ENCODE measurements around the gene ERBB3.
"Not testable (repeated sequence)": the region's sequence is repeated elsewhere in the genome, so short reads cannot be mapped to it uniquely, and the experiment has no call there.

ERBB3 gene

GRCh38 chr12:56062996-56063395 is 17.0 kb upstream of the ERBB3 start:
- Histone ChIP-seq H3K4me1 (ENCODE audit: control insufficient read depth, low read length) (peaks cover 3% of the 10 kb centered on the region; the same call in 1 of the 2 replicates), H3K4me3 (ENCODE audit: low read length) (no peak overlapping the region), H3K27ac (ENCODE audit: low read depth, low read length) (no peak overlapping the region), H3F3A (ENCODE audit: control insufficient read depth, insufficient read depth) (no peaks in the 10 kb centered on the region; the same call in 1 of the 2 replicates), H3K9me3 (ENCODE audit: control insufficient read depth, insufficient read depth, low read length) (no peaks in the 10 kb centered on the region), H3K9me2 (replicated peaks; ENCODE audit: control insufficient read depth, low read length) (no peaks in the 10 kb centered on the region), H3K4me2 (ENCODE audit: low read length) (no peak overlapping the region), H4K20me1 (ENCODE audit: control insufficient read depth, insufficient read depth, low read depth, low read length) (no peaks in the 10 kb centered on the region), H3K36me3 (ENCODE audit: control insufficient read depth, low read length) (no peaks in the 10 kb centered on the region), H3K79me2 (ENCODE audit: control insufficient read depth, low read length) (no peaks in the 10 kb centered on the region), H3K27me3 (ENCODE audit: control insufficient read depth, low read length) (no peaks in the 10 kb centered on the region)
- TF ChIP-seq CTCF (IDR thresholded peaks at IDR 0.05; ENCODE audit: low read depth, low read length, poor library complexity, severe bottlenecking) = no peak
- no peak for TF ChIP-seq EZH2phosphoT487 (IDR thresholded peaks at IDR 0.05; ENCODE audit: borderline replicate concordance, low read length)

GRCh38 chr12:56071648-56072047 is 8.3 kb upstream of the ERBB3 start:
- H3K36me3 ChIP-seq (ENCODE audit: control insufficient read depth, low read length) = no peaks in the 10 kb centered on the region
- TF ChIP-seq CTCF (IDR thresholded peaks at IDR 0.05; ENCODE audit: low read depth, low read length, poor library complexity, severe bottlenecking) (no peak), EZH2phosphoT487 (IDR thresholded peaks at IDR 0.05; ENCODE audit: borderline replicate concordance, low read length) (no peak)
- H3K4me3 ChIP-seq (ENCODE audit: low read length) = no peak overlapping the region
- no peaks in the 10 kb centered on the region for H3F3A ChIP-seq (ENCODE audit: control insufficient read depth, insufficient read depth)
- no peaks in the 10 kb centered on the region for H3K9me2 ChIP-seq (replicated peaks; ENCODE audit: control insufficient read depth, low read length)
- no peaks in the 10 kb centered on the region for H4K20me1 ChIP-seq (ENCODE audit: control insufficient read depth, insufficient read depth, low read depth, low read length)
- no peak overlapping the region for H3K27ac ChIP-seq (ENCODE audit: low read depth, low read length)
- H3K27me3 ChIP-seq (ENCODE audit: control insufficient read depth, low read length) = no peaks in the 10 kb centered on the region
- no peaks in the 10 kb centered on the region for H3K9me3 ChIP-seq (ENCODE audit: control insufficient read depth, insufficient read depth, low read length)
- no peak overlapping the region for H3K4me2 ChIP-seq (ENCODE audit: low read length)
- H3K79me2 ChIP-seq (ENCODE audit: control insufficient read depth, low read length) = no peaks in the 10 kb centered on the region
- no peaks in the 10 kb centered on the region for H3K4me1 ChIP-seq (ENCODE audit: control insufficient read depth, low read length)

- no peak overlapping the region for H3K4me3 ChIP-seq (ENCODE audit: low read length)
- no peak for TF ChIP-seq EZH2phosphoT487 (IDR thresholded peaks at IDR 0.05; ENCODE audit: borderline replicate concordance, low read length)
- no peak for TF ChIP-seq CTCF (IDR thresholded peaks at IDR 0.05; ENCODE audit: low read depth, low read length, poor library complexity, severe bottlenecking)
- no peaks in the 10 kb centered on the region for H4K20me1 ChIP-seq (ENCODE audit: control insufficient read depth, insufficient read depth, low read depth, low read length)
- no peak overlapping the region for H3K4me2 ChIP-seq (ENCODE audit: low read length)
- no peaks in the 10 kb centered on the region for H3K36me3 ChIP-seq (ENCODE audit: control insufficient read depth, low read length)
- H3K27ac ChIP-seq (ENCODE audit: low read depth, low read length) = no peak overlapping the region
- H3K79me2 ChIP-seq (ENCODE audit: control insufficient read depth, low read length) = no peaks in the 10 kb centered on the region
- H3F3A ChIP-seq (ENCODE audit: control insufficient read depth, insufficient read depth) = no peaks in the 10 kb centered on the region
- H3K4me1 ChIP-seq (ENCODE audit: control insufficient read depth, low read length) = peaks cover under 1% of the 10 kb centered on the region; the same call in 1 of the 2 replicates
- H3K9me2 ChIP-seq (replicated peaks; ENCODE audit: control insufficient read depth, low read length) = no peaks in the 10 kb centered on the region
- H3K9me3 ChIP-seq (ENCODE audit: control insufficient read depth, insufficient read depth, low read length) = no peaks in the 10 kb centered on the region
- no peaks in the 10 kb centered on the region for H3K27me3 ChIP-seq (ENCODE audit: control insufficient read depth, low read length)
Measured at GRCh38 chr12:56074396-56074795, 5.6 kb upstream of the ERBB3 start.

GRCh38 chr12:56077966-56078365 is 2.0 kb upstream of the ERBB3 start:
- not testable (repeated sequence) for H3K4me2 ChIP-seq (ENCODE audit: low read length); H3K27ac ChIP-seq (ENCODE audit: low read depth, low read length); H3K9me3 ChIP-seq (ENCODE audit: control insufficient read depth, insufficient read depth, low read length)

More at GRCh38 chr12:56077966-56078365, 2.0 kb upstream of the ERBB3 start:
- not testable (repeated sequence) for H3K9me2 ChIP-seq (replicated peaks; ENCODE audit: control insufficient read depth, low read length); H3K36me3 ChIP-seq (ENCODE audit: control insufficient read depth, low read length); H4K20me1 ChIP-seq (ENCODE audit: control insufficient read depth, insufficient read depth, low read depth, low read length); H3F3A ChIP-seq (ENCODE audit: control insufficient read depth, insufficient read depth); H3K79me2 ChIP-seq (ENCODE audit: control insufficient read depth, low read length); H3K4me3 ChIP-seq (ENCODE audit: low read length)
- H3K27me3 ChIP-seq (ENCODE audit: control insufficient read depth, low read length) = peaks cover 26% of the 10 kb centered on the region
- H3K4me1 ChIP-seq (ENCODE audit: control insufficient read depth, low read length) = peaks cover 10% of the 10 kb centered on the region

All from DOHH2 (cell line).